ENCODE results near the gene ERC2. TPM values are rescaled to one million over a fixed set of nuclear protein-coding genes. Genes with fewer than 3 reads are reported as not detected.
A peak's percentile ranks its signal among the peaks of the same experiment; 100 is the strongest.

The ERC2 gene
- total RNA-seq, 1 experiment from 2014 or later = 0.77 TPM

DNA sequence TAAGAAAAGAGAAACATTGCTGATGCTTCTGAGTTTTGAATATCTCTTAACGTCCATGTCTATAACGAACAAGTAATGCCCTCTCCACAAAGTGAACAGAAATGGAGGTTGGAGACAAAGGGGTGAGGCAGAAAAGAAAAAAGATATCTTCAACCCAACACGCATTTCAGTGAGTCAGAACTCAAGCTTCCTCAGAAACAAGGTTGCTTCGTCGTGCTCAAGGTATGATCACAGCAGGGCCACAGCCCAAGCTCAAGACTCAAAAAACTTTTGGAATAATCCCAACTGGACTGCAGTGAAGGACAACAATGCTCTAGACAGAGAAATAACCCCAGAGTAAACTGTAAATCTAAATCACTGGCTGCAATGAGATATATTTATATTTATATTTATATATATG, 1000.0 kb downstream of the ERC2 start:
- Histone ChIP-seq H3F3A (ENCODE audit: low read length, unreplicated experiment) (no peaks in the 10 kb centered on the region), H3K4me2 (ENCODE audit: low read length) (no peak overlapping the region), H4K20me1 (ENCODE audit: low read length) (no peaks in the 10 kb centered on the region), H3K27me3 (ENCODE audit: low read length) (no peaks in the 10 kb centered on the region), H3K9me2 (replicated peaks; ENCODE audit: low read length) (no peaks in the 10 kb centered on the region), H3K4me3 (ENCODE audit: low read length) (no peak overlapping the region), H3K9ac (ENCODE audit: low read length) (no peak overlapping the region), H3K4me1 (ENCODE audit: insufficient read depth, low read length) (no peaks in the 10 kb centered on the region), H3K36me3 (ENCODE audit: low read depth, low read length) (no peaks in the 10 kb centered on the region; the same call in 1 of the 2 replicates), H3K27ac (ENCODE audit: low read length) (no peak overlapping the region), H3K9me3 (ENCODE audit: low read length) (no peaks in the 10 kb centered on the region), H2AFZ (ENCODE audit: low read length) (no peak overlapping the region), H3K79me2 (ENCODE audit: low read length) (no peaks in the 10 kb centered on the region)
- TF ChIP-seq, protein P1, sequence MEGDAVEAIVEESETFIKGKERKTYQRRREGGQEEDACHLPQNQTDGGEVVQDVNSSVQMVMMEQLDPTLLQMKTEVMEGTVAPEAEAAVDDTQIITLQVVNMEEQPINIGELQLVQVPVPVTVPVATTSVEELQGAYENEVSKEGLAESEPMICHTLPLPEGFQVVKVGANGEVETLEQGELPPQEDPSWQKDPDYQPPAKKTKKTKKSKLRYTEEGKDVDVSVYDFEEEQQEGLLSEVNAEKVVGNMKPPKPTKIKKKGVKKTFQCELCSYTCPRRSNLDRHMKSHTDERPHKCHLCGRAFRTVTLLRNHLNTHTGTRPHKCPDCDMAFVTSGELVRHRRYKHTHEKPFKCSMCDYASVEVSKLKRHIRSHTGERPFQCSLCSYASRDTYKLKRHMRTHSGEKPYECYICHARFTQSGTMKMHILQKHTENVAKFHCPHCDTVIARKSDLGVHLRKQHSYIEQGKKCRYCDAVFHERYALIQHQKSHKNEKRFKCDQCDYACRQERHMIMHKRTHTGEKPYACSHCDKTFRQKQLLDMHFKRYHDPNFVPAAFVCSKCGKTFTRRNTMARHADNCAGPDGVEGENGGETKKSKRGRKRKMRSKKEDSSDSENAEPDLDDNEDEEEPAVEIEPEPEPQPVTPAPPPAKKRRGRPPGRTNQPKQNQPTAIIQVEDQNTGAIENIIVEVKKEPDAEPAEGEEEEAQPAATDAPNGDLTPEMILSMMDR (conservative IDR thresholded peaks at IDR 0.05; ENCODE audit: low read depth, low read length) = no peak
- TF ChIP-seq EZH2phosphoT487 (IDR thresholded peaks at IDR 0.05; ENCODE audit: borderline replicate concordance, low read length) = no peak
- no peak for TF ChIP-seq EZH2 (IDR thresholded peaks at IDR 0.05; ENCODE audit: low read length, unreplicated experiment)
- peak; percentile 19 for DNase-seq
- no peak for ATAC-seq
- intact Hi-C loops (cut with micrococcal nuclease) = no loop called here
- ChIA-PET POLR2A (ENCODE audit: unreplicated experiment) (no interaction called here), CTCF (no interaction called here)
- no TSS peak for BruUV-seq (replicated peaks)

DNA sequence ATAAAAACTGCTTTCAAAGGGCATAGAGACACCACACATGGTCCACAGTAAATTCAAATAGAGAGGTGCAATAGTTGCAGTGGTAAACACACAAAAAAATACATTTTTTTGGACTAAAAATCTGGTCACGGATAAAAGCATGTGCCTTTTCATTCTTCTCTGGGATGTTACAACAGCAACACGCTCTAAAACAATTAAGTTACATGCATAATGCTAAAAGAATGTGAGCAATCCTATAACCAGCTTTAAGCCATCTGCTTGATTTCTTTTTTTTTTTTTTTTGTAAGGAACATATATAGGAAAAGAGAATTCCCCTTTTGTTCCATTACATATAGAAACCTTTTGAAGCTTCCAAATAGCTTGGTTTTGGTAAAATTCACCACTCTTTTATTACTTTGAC, 1001.2 kb downstream of the ERC2 start:
- Histone ChIP-seq H3K36me3 (ENCODE audit: low read depth, low read length) (no peaks in the 10 kb centered on the region; the same call in 1 of the 2 replicates), H2AFZ (ENCODE audit: low read length) (no peak overlapping the region), H3K27me3 (ENCODE audit: low read length) (no peaks in the 10 kb centered on the region), H3K9me2 (replicated peaks; ENCODE audit: low read length) (no peaks in the 10 kb centered on the region), H3K27ac (ENCODE audit: low read length) (no peak overlapping the region), H3F3A (ENCODE audit: low read length, unreplicated experiment) (no peaks in the 10 kb centered on the region), H3K9me3 (ENCODE audit: low read length) (no peaks in the 10 kb centered on the region), H3K9ac (ENCODE audit: low read length) (no peak overlapping the region), H3K4me3 (ENCODE audit: low read length) (no peak overlapping the region), H3K79me2 (ENCODE audit: low read length) (no peaks in the 10 kb centered on the region), H3K4me1 (ENCODE audit: insufficient read depth, low read length) (no peaks in the 10 kb centered on the region), H3K4me2 (ENCODE audit: low read length) (no peak overlapping the region), H4K20me1 (ENCODE audit: low read length) (no peaks in the 10 kb centered on the region)
- no peak for DNase-seq
- TF ChIP-seq EZH2phosphoT487 (IDR thresholded peaks at IDR 0.05; ENCODE audit: borderline replicate concordance, low read length) = no peak
- no peak for TF ChIP-seq EZH2 (IDR thresholded peaks at IDR 0.05; ENCODE audit: low read length, unreplicated experiment)
- TF ChIP-seq, protein P1 (conservative IDR thresholded peaks at IDR 0.05; ENCODE audit: low read depth, low read length) = no peak
- no TSS peak for BruUV-seq (replicated peaks)
- no peak for ATAC-seq
- POLR2A ChIA-PET (ENCODE audit: unreplicated experiment) = interaction anchor here (0.6 kb wide), 1 partner anchor 1090 kb away, joined by 5 read pairs; the partner anchor contains the start of gene CCDC66
- intact Hi-C loops (cut with micrococcal nuclease) = no loop called here
- CTCF ChIA-PET = no interaction called here

DNA sequence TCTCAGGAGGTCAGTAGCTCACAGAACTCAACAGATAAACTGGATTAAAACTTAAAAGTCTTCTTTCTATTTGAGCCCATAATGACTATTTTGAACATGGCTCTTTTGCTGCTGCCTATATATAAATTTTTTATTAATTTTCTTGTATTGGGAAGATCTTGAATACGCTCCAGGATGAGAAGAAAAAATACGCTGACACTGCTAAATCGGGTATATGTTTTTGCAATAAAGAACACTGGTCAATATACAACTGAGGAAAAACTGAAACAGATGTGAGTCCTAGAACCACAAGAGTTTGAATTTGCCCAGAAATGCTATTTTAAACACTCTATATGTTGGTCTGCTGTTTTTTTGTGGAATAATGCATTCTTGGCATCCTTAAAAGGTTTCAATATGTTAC, 1001.7 kb downstream of the ERC2 start:
- Histone ChIP-seq H3K9me3 (ENCODE audit: low read length) (no peaks in the 10 kb centered on the region), H3K9me2 (replicated peaks; ENCODE audit: low read length) (no peaks in the 10 kb centered on the region), H3K4me3 (ENCODE audit: low read length) (no peak overlapping the region), H3K27ac (ENCODE audit: low read length) (no peak overlapping the region), H3K79me2 (ENCODE audit: low read length) (no peaks in the 10 kb centered on the region), H3K4me2 (ENCODE audit: low read length) (no peak overlapping the region), H3F3A (ENCODE audit: low read length, unreplicated experiment) (no peaks in the 10 kb centered on the region), H2AFZ (ENCODE audit: low read length) (no peak overlapping the region), H3K36me3 (ENCODE audit: low read depth, low read length) (no peaks in the 10 kb centered on the region; the same call in 1 of the 2 replicates), H3K9ac (ENCODE audit: low read length) (no peak overlapping the region), H3K27me3 (ENCODE audit: low read length) (no peaks in the 10 kb centered on the region), H4K20me1 (ENCODE audit: low read length) (no peaks in the 10 kb centered on the region), H3K4me1 (ENCODE audit: insufficient read depth, low read length) (no peaks in the 10 kb centered on the region)
- no peak for TF ChIP-seq EZH2 (IDR thresholded peaks at IDR 0.05; ENCODE audit: low read length, unreplicated experiment)
- TF ChIP-seq, protein P1 (conservative IDR thresholded peaks at IDR 0.05; ENCODE audit: low read depth, low read length) = no peak
- TF ChIP-seq EZH2phosphoT487 (IDR thresholded peaks at IDR 0.05; ENCODE audit: borderline replicate concordance, low read length) = no peak
- ChIA-PET POLR2A (ENCODE audit: unreplicated experiment) (no interaction called here), CTCF (no interaction called here)
- DNase-seq (no peak), ATAC-seq (no peak)
- intact Hi-C loops (cut with micrococcal nuclease) = no loop called here
- BruUV-seq (replicated peaks) = no TSS peak

Data from PC-3 (cell line).